ENCODE measurements around the gene DNAI2. TPM values are rescaled to one million over a fixed set of nuclear protein-coding genes. Genes with fewer than 3 reads are reported as not detected.
"Not testable (repeated sequence)": the region's sequence is repeated elsewhere in the genome, so short reads cannot be mapped to it uniquely, and the experiment has no call there.

Gene DNAI2
- total and polyA plus RNA-seq, 7 donors: not detected

DNA sequence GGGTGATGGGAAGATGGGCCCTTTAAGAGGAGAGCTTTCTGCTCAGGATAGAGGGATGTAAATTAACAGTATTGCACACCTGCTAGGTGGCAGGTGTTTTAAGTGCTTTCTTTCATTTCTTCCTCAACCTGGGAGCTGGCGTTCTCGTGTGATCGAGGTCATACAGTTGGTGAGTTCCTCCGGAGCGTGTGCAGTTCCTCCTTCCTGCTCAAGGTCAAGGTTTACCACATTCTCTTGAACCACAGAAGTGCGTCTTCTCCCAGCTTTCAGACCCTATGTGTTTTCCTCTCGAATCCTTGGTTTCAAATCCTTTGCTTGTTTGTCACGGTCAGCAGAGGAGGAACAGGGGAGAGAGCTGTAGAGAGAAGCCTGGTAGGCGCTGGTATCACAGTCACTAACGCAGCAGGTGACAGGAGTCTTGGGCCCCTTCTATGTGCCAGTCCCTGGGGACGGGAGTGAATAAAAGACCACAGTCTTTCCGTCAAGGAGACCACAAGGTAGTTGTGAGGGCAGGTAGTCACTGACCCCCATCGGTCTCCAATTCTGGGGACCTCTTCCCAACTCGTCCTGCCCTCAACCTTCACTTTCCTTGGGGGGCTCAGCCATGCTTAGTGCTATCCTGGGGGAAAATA lies 791 bp downstream of the DNAI2 start:
- Histone ChIP-seq H3K27ac (no peak overlapping the region), H3K27me3 (ENCODE audit: insufficient read depth in 3 of 3, low read length in 2 of 3) (peaks cover 0 to 18% (median 2%) of the 10 kb centered on the region in 3 donors), H3K9me3 (no peaks in the 10 kb centered on the region), H3K36me3 (ENCODE audit: insufficient read depth in 1 of 2, low read depth in 1 of 2) (no peaks in the 10 kb centered on the region), H3K4me1 (peaks cover 5% of the 10 kb centered on the region), H3K4me3 (no peak overlapping the region)
- ATAC-seq (no peak), DNase-seq (no peak)
- intact Hi-C loops (cut with DNase I): no loop called here
- no peak for TF ChIP-seq CTCF (IDR thresholded peaks at IDR 0.05)
- 76 to 84% (median 77%) methylated on average over 14 of the region's 14 CpGs for WGBS, 3 donors

DNA sequence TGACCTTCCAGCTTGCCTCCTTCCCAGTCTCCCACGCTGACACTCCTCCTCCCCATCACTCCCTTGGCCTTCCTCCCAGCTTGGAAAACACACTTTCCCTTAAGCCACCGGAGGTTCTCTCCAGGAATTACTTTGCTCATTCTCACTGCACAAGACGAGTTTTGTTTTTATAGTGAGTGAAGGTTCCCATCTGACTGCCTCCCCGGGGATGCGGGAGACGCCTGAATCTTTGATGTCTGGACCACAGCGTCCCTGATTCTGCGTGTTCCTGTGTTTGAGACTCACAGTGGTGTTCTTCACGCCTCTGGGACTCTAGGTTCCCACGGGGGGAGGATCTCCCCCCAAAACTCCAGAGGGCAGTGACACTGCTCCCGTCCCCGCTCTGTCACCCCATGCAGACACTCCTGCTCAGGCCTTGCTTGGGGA lies 2.0 kb downstream of the DNAI2 start:
- Histone ChIP-seq H3K36me3 (ENCODE audit: insufficient read depth in 1 of 2, low read depth in 1 of 2) (no peaks in the 10 kb centered on the region), H3K27ac (peak overlapping the region; percentile 16), H3K4me1 (peaks cover 5% of the 10 kb centered on the region), H3K4me3 (no peak overlapping the region), H3K9me3 (no peaks in the 10 kb centered on the region), H3K27me3 (ENCODE audit: insufficient read depth in 3 of 3, low read length in 2 of 3) (peaks cover 0 to 16% (median 2%) of the 10 kb centered on the region in 3 donors)
- intact Hi-C loops (cut with DNase I): no loop called here
- no peak for TF ChIP-seq CTCF (IDR thresholded peaks at IDR 0.05)
- ATAC-seq: no peak
- WGBS, 3 donors: 40 to 53% (median 46%) methylated on average over 12 of the region's 12 CpGs
- peak in 1 of 2 donors; percentile 29 for DNase-seq

GRCh38 chr17:74276541-74277009 lies 2.5 kb downstream of the DNAI2 start:
- H3K4me3 ChIP-seq: no peak overlapping the region
- peak overlapping the region; percentile 16 for H3K27ac ChIP-seq
- 49 to 55% (median 49%) methylated on average over 5 of the region's 5 CpGs for WGBS, 3 donors
- H3K9me3 ChIP-seq: no peaks in the 10 kb centered on the region
- no peak for TF ChIP-seq CTCF (IDR thresholded peaks at IDR 0.05)
- peak in 1 of 4 donors; percentile 47 for ATAC-seq
- intact Hi-C loops (cut with DNase I): no loop called here
- peaks cover 5% of the 10 kb centered on the region for H3K4me1 ChIP-seq
- peaks cover 0 to 16% (median 2%) of the 10 kb centered on the region in 3 donors for H3K27me3 ChIP-seq (ENCODE audit: insufficient read depth in 3 of 3, low read length in 2 of 3)
- no peaks in the 10 kb centered on the region for H3K36me3 ChIP-seq (ENCODE audit: insufficient read depth in 1 of 2, low read depth in 1 of 2)
- peak in 1 of 2 donors; percentile 47 for DNase-seq

- Histone ChIP-seq H3K27ac (no peak overlapping the region), H3K4me1 (no peaks in the 10 kb centered on the region), H3K9me3 (no peaks in the 10 kb centered on the region), H3K4me3 (no peak overlapping the region), H3K36me3 (ENCODE audit: insufficient read depth in 1 of 2, low read depth in 1 of 2) (no peaks in the 10 kb centered on the region), H3K27me3 (ENCODE audit: insufficient read depth in 3 of 3, low read length in 2 of 3) (peaks cover 0 to 21% (median 0%) of the 10 kb centered on the region in 3 donors)
- DNase-seq: no peak
- 89 to 93% (median 90%) methylated on average over 1 of the region's 1 CpG for WGBS, 3 donors
- TF ChIP-seq CTCF (IDR thresholded peaks at IDR 0.05): no peak
- ATAC-seq: no peak
- intact Hi-C loops (cut with DNase I): no loop called here
Measured at GRCh38 chr17:74277935-74278334, 3.9 kb downstream of the DNAI2 start.

DNA sequence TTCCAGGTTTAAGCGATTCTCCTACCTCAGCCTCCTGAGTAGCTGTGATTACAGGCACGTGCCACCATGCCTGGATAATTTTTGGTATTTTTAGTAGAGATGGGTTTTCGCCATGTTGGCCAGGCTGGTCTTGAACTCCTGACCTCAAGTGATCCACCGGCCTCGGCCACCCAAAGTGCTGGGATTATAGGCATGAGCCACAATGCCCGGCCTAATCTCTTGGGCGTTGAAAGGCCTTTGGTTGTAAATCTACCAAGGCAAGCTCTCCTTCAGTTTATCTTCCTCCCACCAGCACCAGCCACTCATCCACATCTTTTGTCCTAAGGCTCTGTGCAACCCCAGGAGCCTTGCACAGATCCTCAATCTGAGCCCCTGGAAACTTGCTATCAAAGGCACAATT lies 5.6 kb downstream of the DNAI2 start:
- H3K27me3 ChIP-seq (ENCODE audit: insufficient read depth in 3 of 3, low read length in 2 of 3); intact Hi-C loops (cut with DNase I); H3K27ac ChIP-seq; H3K4me3 ChIP-seq; DNase-seq; H3K36me3 ChIP-seq (ENCODE audit: insufficient read depth in 1 of 2, low read depth in 1 of 2); H3K4me1 ChIP-seq; H3K9me3 ChIP-seq; ATAC-seq: not testable (repeated sequence)
- WGBS, 3 donors: 79 to 85% (median 84%) methylated on average over 7 of the region's 7 CpGs
